ENCODE measurements around the gene ILF2.

DNA sequence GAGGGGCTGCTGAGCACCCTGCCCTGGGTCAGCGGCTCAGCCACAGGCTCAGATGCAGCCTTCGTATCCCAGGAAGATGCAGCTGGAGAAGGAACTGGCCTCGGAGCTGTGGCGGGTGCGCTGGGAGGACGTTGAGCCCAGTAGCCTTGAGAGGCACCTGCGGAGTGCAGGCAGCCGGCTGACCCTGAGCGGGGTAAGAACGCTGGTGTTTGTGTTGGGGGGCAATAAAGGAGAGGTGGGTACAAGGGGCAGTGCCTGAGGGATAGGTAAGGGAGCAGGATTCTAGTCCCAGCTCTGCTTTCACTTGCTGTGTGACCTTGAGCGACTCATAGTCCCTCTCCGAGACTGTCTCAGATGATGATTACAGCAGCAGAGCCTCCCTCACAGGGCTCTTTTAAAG is 14.1 kb upstream of the ILF2 start:
- TF ChIP-seq, protein P1, sequence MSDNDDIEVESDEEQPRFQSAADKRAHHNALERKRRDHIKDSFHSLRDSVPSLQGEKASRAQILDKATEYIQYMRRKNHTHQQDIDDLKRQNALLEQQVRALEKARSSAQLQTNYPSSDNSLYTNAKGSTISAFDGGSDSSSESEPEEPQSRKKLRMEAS (IDR thresholded peaks at IDR 0.05) = no peak
- TF ChIP-seq ARNT2 (CRISPR knock-in tag; IDR thresholded peaks at IDR 0.05; ENCODE audit: low read depth) (no peak), CHD2 (IDR thresholded peaks at IDR 0.05; ENCODE audit: low read depth, low read length) (no peak), CENPX (CRISPR knock-in tag; IDR thresholded peaks at IDR 0.05) (no peak), PRMT3 (CRISPR knock-in tag; IDR thresholded peaks at IDR 0.05; ENCODE audit: borderline replicate concordance, low read depth) (no peak), RBM22 (optimal IDR thresholded peaks at IDR 0.05; ENCODE audit: low read length) (no peak), HDAC2 (CRISPR knock-in tag; IDR thresholded peaks at IDR 0.05) (no peak), MTF1 (CRISPR knock-in tag; IDR thresholded peaks at IDR 0.05) (no peak)
- TF ChIP-seq, protein P2, sequence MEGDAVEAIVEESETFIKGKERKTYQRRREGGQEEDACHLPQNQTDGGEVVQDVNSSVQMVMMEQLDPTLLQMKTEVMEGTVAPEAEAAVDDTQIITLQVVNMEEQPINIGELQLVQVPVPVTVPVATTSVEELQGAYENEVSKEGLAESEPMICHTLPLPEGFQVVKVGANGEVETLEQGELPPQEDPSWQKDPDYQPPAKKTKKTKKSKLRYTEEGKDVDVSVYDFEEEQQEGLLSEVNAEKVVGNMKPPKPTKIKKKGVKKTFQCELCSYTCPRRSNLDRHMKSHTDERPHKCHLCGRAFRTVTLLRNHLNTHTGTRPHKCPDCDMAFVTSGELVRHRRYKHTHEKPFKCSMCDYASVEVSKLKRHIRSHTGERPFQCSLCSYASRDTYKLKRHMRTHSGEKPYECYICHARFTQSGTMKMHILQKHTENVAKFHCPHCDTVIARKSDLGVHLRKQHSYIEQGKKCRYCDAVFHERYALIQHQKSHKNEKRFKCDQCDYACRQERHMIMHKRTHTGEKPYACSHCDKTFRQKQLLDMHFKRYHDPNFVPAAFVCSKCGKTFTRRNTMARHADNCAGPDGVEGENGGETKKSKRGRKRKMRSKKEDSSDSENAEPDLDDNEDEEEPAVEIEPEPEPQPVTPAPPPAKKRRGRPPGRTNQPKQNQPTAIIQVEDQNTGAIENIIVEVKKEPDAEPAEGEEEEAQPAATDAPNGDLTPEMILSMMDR (CRISPR knock-in tag; IDR thresholded peaks at IDR 0.05) = no peak
- TF ChIP-seq, protein P3, sequence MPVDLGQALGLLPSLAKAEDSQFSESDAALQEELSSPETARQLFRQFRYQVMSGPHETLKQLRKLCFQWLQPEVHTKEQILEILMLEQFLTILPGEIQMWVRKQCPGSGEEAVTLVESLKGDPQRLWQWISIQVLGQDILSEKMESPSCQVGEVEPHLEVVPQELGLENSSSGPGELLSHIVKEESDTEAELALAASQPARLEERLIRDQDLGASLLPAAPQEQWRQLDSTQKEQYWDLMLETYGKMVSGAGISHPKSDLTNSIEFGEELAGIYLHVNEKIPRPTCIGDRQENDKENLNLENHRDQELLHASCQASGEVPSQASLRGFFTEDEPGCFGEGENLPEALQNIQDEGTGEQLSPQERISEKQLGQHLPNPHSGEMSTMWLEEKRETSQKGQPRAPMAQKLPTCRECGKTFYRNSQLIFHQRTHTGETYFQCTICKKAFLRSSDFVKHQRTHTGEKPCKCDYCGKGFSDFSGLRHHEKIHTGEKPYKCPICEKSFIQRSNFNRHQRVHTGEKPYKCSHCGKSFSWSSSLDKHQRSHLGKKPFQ (CRISPR knock-in tag; IDR thresholded peaks at IDR 0.05; ENCODE audit: insufficient replicate concordance) = no peak
